Activated CD8-positive, alpha-beta T cell treated with anti-CD3 and anti-CD28 coated beads for 36 hours (primary cell): Measurements from ENCODE around the gene ZNF672. TPM values are rescaled to one million over a fixed set of nuclear protein-coding genes. Genes with fewer than 3 reads are reported as not detected.

Source experiments
- ATAC-seq: fragments of 200-7000 bp; cut with Tn5 transposase; one replicate; pipeline ENCODE4 v1.10.0; 2021; ENCODE audit warnings: mild to moderate bottlenecking, moderate library complexity
- CTCF ChIA-PET: fragments of 350-600 bp; sonication (Branson Sonifier 250); formaldehyde crosslinking; loops from one replicate; lab custom pipeline; 2021; ENCODE audit warnings: antibody characterized with exemption; lab: Charles Lee
- POLR2A ChIA-PET: fragments of 350-600 bp; sonication (Branson Sonifier 250); formaldehyde crosslinking; loops from one replicate; lab custom pipeline; 2021; ENCODE audit warnings: antibody characterized with exemption; lab: Charles Lee
- DNase-seq: peaks from one replicate; pipeline ENCODE4 v3.0.0-alpha.2; 2020
- H3K27ac Mint-ChIP-seq: one replicate; pipeline ENCODE4 v1.8.0; 2021; ENCODE audit warnings: mild to moderate bottlenecking, mixed read lengths
- H3K27me3 Mint-ChIP-seq: one replicate; pipeline ENCODE4 v1.8.0; 2021; ENCODE audit warnings: mixed read lengths
- H3K36me3 Mint-ChIP-seq: one replicate; pipeline ENCODE4 v1.8.0; 2021; ENCODE audit warnings: low read depth, mixed read lengths
- H3K4me1 Mint-ChIP-seq: one replicate; pipeline ENCODE4 v1.8.0; 2021; ENCODE audit warnings: low read depth, mixed read lengths
- H3K4me3 Mint-ChIP-seq: one replicate; pipeline ENCODE4 v1.8.0; 2021; ENCODE audit warnings: mild to moderate bottlenecking, moderate library complexity, mixed read lengths
- H3K9me3 Mint-ChIP-seq: one replicate; pipeline ENCODE4 v1.8.0; 2021; ENCODE audit warnings: mixed read lengths
- intact Hi-C: fragments of 100-400 bp; cut with micrococcal nuclease; formaldehyde crosslinking; loops from one replicate; pipeline ENCODE4 v1.10.0; 2022
- total RNA-seq, 2 experiments: library from RNA; stranded (reverse); gene quantifications; one replicate each; pipeline ENCODE4 v1.2.3, GENCODE V29; 2021
- TF ChIP-seq, protein P1 (sequence below): fragments of 200-600 bp; IDR thresholded peaks from one replicate; pipeline ENCODE4 v1.8.0; 2022; ENCODE audit warnings: antibody characterized with exemption, mild to moderate bottlenecking

Gene ZNF672
- total RNA-seq, 2 experiments from 2014 or later, result 43.8 to 45.1 TPM

GRCh38 chr1:248812736-248813425 is 25.1 kb upstream of the ZNF672 start:
- CTCF ChIA-PET, result no interaction called here
- DNase-seq, result no peak
- intact Hi-C loops, result no loop called here
- H3K4me3 Mint-ChIP-seq, result no peak overlapping the region
- TF ChIP-seq, protein P1, sequence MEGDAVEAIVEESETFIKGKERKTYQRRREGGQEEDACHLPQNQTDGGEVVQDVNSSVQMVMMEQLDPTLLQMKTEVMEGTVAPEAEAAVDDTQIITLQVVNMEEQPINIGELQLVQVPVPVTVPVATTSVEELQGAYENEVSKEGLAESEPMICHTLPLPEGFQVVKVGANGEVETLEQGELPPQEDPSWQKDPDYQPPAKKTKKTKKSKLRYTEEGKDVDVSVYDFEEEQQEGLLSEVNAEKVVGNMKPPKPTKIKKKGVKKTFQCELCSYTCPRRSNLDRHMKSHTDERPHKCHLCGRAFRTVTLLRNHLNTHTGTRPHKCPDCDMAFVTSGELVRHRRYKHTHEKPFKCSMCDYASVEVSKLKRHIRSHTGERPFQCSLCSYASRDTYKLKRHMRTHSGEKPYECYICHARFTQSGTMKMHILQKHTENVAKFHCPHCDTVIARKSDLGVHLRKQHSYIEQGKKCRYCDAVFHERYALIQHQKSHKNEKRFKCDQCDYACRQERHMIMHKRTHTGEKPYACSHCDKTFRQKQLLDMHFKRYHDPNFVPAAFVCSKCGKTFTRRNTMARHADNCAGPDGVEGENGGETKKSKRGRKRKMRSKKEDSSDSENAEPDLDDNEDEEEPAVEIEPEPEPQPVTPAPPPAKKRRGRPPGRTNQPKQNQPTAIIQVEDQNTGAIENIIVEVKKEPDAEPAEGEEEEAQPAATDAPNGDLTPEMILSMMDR, result no peak
- POLR2A ChIA-PET, result no interaction called here
- H3K4me1 Mint-ChIP-seq, result peaks cover 10% of the 10 kb centered on the region
- no peaks in the 10 kb centered on the region for H3K9me3 Mint-ChIP-seq
- H3K27ac Mint-ChIP-seq, result no peak overlapping the region
- H3K36me3 Mint-ChIP-seq, result peaks cover 25% of the 10 kb centered on the region
- ATAC-seq, result no peak
- no peaks in the 10 kb centered on the region for H3K27me3 Mint-ChIP-seq

- peaks cover 28% of the 10 kb centered on the region for H3K36me3 Mint-ChIP-seq
- no peaks in the 10 kb centered on the region for H3K27me3 Mint-ChIP-seq
- no peaks in the 10 kb centered on the region for H3K9me3 Mint-ChIP-seq
- no peak for ATAC-seq
- POLR2A ChIA-PET, result no interaction called here
- TF ChIP-seq, protein P1, result no peak
- CTCF ChIA-PET, result no interaction called here
- intact Hi-C loops, result no loop called here
- H3K27ac Mint-ChIP-seq, result no peak overlapping the region
- H3K4me3 Mint-ChIP-seq, result no peak overlapping the region
- peaks cover 15% of the 10 kb centered on the region for H3K4me1 Mint-ChIP-seq
- DNase-seq, result no peak
Observed at GRCh38 chr1:248813546-248813945, 24.5 kb upstream of the ZNF672 start.

DNA sequence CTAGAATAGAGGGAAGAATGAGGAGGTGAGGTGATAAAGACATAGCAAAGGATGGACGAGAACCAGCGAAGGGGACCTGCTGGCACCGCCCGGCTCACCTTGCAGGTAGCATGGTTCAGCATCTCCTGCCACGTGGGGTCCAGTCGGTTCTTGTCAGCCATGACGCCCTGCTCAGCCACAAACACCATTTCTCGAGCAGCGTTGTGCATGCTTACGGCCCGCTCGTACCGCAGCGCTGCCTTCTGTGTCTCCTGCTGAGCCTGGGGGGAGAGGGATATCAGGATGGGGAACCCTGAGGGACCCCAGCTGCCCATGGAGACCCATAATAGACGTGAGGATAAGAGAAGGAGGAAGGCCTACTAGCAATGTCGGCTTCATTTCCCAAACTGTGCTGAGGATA is 23.7 kb upstream of the ZNF672 start:
- TF ChIP-seq, protein P1, result no peak
- DNase-seq, result no peak
- CTCF ChIA-PET, result no interaction called here

GRCh38 chr1:248815407-248816034 is 22.5 kb upstream of the ZNF672 start:
- H3K4me3 Mint-ChIP-seq, result no peak overlapping the region
- ChIA-PET CTCF (no interaction called here), POLR2A (no interaction called here)
- peaks cover 29% of the 10 kb centered on the region for H3K4me1 Mint-ChIP-seq
- TF ChIP-seq, protein P1, result no peak
- H3K9me3 Mint-ChIP-seq, result no peaks in the 10 kb centered on the region
- no peaks in the 10 kb centered on the region for H3K27me3 Mint-ChIP-seq
- ATAC-seq, result no peak
- peak overlapping the region; percentile 10 for H3K27ac Mint-ChIP-seq
- DNase-seq, result no peak
- peaks cover 38% of the 10 kb centered on the region for H3K36me3 Mint-ChIP-seq
- intact Hi-C loops, result no loop called here

More for the DNA sequence above, 23.7 kb upstream of the ZNF672 start:
- POLR2A ChIA-PET, result no interaction called here
- ATAC-seq, result no peak
- Mint-ChIP-seq H3K36me3 (peaks cover 31% of the 10 kb centered on the region), H3K27ac (no peak overlapping the region), H3K4me3 (no peak overlapping the region), H3K4me1 (peaks cover 22% of the 10 kb centered on the region), H3K9me3 (no peaks in the 10 kb centered on the region), H3K27me3 (no peaks in the 10 kb centered on the region)
- intact Hi-C loops, result no loop called here
